A549 treated with CORT108297 at 1 μM for 4 hours (cell line): Measurements from ENCODE around the gene PIPOX. TPM values are rescaled to one million over a fixed set of nuclear protein-coding genes. Genes with fewer than 3 reads are reported as not detected.

ENCODE experiments used
- total RNA-seq: library from RNA; stranded (reverse); fragments of 200-300 nt; extraction: Qiagen RNA extraction; gene quantifications from 5 replicates; pipeline ENCODE4 v1.2.3, GENCODE V29; 2022

PIPOX gene
- total RNA-seq = 0.15 to 0.20 TPM (median 0.17 TPM) in 4 of 5 replicates, not detected in the other

DNA sequence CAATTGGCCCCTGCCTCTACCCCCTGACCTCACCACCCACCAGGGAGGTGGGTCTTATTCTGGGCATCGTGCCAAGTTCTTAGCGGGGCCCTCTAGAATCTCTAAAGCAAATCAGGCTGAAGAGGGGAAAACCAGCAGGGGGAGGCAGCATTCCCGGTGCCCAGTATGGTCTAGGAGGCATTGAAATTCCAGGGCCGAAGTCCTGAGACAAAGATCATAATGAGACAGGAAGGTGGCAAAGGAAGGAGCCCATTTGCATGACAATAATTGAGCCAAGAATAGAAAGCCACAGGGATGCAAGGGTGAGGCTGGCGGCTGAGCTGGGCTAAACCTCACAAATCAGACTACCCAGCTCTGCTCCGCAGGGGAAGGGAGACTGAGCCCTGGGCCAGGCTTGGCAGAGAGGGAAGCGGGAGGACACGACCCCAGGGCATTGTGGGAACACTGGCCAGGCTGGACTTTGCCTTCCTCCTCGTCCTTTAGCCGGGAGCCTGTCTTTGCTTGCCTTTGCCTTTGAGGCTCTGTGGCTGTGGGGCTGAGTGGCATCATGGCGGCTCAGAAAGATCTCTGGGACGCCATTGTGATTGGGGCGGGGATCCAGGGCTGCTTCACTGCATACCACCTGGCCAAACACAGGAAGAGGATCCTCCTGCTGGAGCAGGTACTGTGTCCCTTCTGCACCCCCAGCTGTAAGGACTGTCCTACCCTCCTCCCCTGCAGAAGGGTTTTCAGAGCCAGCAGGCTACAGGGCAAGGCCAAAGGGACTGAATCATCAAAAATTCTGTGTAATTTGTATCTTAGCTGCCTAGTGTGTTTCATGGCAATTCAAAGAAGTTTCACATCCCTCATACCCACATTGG lies at the start of gene PIPOX:
Gene PIPOX (plus strand): TSS at position 463 of the 860 bp plus-strand sequence. CDS start 85 bp downstream, at position 548.

GRCh38 chr17:29005936-29006511 lies 36.9 kb upstream of the PIPOX start, which contains the start of gene SEZ6:
Gene SEZ6 (minus strand): TSS chr17:29006033. CDS start chr17:29005869, 164 bp downstream.

Other genes with a start within 250 kb of the PIPOX start
- 25.7 to 31.0 TPM (median 27.7 TPM) in 5 replicates for gene FAM222B, start 200.4 kb upstream of the PIPOX start, total RNA-seq
- 72.4 to 90.0 TPM (median 86.4 TPM) in 5 replicates for gene ERAL1, start 188.1 kb upstream of the PIPOX start, total RNA-seq
- 71.4 to 84.2 TPM (median 80.5 TPM) in 5 replicates for gene FLOT2, start 145.4 kb upstream of the PIPOX start, total RNA-seq
- 4.9 to 7.2 TPM (median 6.4 TPM) in 5 replicates for gene DHRS13, start 140.1 kb upstream of the PIPOX start, total RNA-seq
- 33.1 to 37.4 TPM (median 33.6 TPM) in 5 replicates for gene PHF12, start 91.6 kb upstream of the PIPOX start, total RNA-seq
- 0.03 to 0.13 TPM in 2 of 5 replicates, not detected in the others for gene SEZ6, start 37.1 kb upstream of the PIPOX start, total RNA-seq
- 24.2 to 33.5 TPM (median 30.4 TPM) in 5 replicates for gene MYO18A, start 137.3 kb downstream of the PIPOX start, total RNA-seq
- gene CRYBA1, start 203.7 kb downstream of the PIPOX start, total RNA-seq = not detected in 5 replicates